Activated CD8-positive, alpha-beta T cell treated with anti-CD3 and anti-CD28 coated beads, Interleukin-2, amount 10 ng/mL, durations not matched to agents 7 days and 5 days (primary cell): ENCODE data around the gene CDR2. TPM values are rescaled to one million over a fixed set of nuclear protein-coding genes. Genes with fewer than 3 reads are reported as not detected.

ENCODE experiments used
- ATAC-seq: fragments of 150-1000 bp; cut with Tn5 transposase; one replicate; pipeline ENCODE4 v1.10.0; 2021; ENCODE audit warnings: moderate library complexity
- CTCF ChIA-PET: fragments of 350-600 bp; sonication (Branson Sonifier 250); formaldehyde crosslinking; loops from one replicate; lab custom pipeline; 2021; ENCODE audit warnings: antibody characterized with exemption; lab: Charles Lee
- POLR2A ChIA-PET: fragments of 350-600 bp; sonication (Branson Sonifier 250); formaldehyde crosslinking; loops from one replicate; lab custom pipeline; 2021; ENCODE audit warnings: antibody characterized with exemption; lab: Charles Lee
- DNase-seq: peaks from one replicate; pipeline ENCODE4 v3.0.0-alpha.2; 2020
- H3K27ac Mint-ChIP-seq: one replicate; pipeline ENCODE4 v1.8.0; 2021; ENCODE audit warnings: mild to moderate bottlenecking, mixed read lengths
- H3K27me3 Mint-ChIP-seq: one replicate; pipeline ENCODE4 v1.8.0; 2021; ENCODE audit warnings: low read depth, mixed read lengths
- H3K36me3 Mint-ChIP-seq: one replicate; pipeline ENCODE4 v1.8.0; 2021; ENCODE audit warnings: low read depth, mixed read lengths
- H3K4me1 Mint-ChIP-seq: one replicate; pipeline ENCODE4 v1.8.0; 2021; ENCODE audit warnings: low read depth, mixed read lengths
- H3K4me3 Mint-ChIP-seq: one replicate; pipeline ENCODE4 v1.8.0; 2021; ENCODE audit warnings: mild to moderate bottlenecking, mixed read lengths
- H3K9me3 Mint-ChIP-seq: one replicate; pipeline ENCODE4 v1.8.0; 2022; ENCODE audit warnings: mixed read lengths; ENCODE audit not compliant: insufficient read depth
- total RNA-seq, 2 experiments: library from RNA; stranded (reverse); gene quantifications; one replicate each; pipeline ENCODE4 v1.2.3, GENCODE V29; 2021

CDR2 gene
- total RNA-seq, 2 experiments from 2014 or later, result 39.1 to 44.6 TPM

- ATAC-seq, result no peak
- peaks cover 61% of the 10 kb centered on the region for H3K36me3 Mint-ChIP-seq
- POLR2A ChIA-PET, result interaction anchor here (0.6 to 1.6 kb wide), 3 partner anchors 12 to 164 kb away, joined by 3 to 5 read pairs (median 4); no protein-coding TSS in a partner anchor
- no peak for DNase-seq
- H3K9me3 Mint-ChIP-seq, result peaks cover 2% of the 10 kb centered on the region
- no peaks in the 10 kb centered on the region for H3K27me3 Mint-ChIP-seq
- H3K4me3 Mint-ChIP-seq, result no peak overlapping the region
- H3K4me1 Mint-ChIP-seq, result peaks cover 66% of the 10 kb centered on the region
- peak overlapping the region; percentile 49 for H3K27ac Mint-ChIP-seq
- CTCF ChIA-PET, result interaction anchor here (1.0 to 1.8 kb wide), 4 partner anchors 9 to 40 kb away, joined by 3 to 9 read pairs (median 4); no protein-coding TSS in a partner anchor
Observed at GRCh38 chr16:22360963-22361659, 13.3 kb downstream of the CDR2 start.

DNA sequence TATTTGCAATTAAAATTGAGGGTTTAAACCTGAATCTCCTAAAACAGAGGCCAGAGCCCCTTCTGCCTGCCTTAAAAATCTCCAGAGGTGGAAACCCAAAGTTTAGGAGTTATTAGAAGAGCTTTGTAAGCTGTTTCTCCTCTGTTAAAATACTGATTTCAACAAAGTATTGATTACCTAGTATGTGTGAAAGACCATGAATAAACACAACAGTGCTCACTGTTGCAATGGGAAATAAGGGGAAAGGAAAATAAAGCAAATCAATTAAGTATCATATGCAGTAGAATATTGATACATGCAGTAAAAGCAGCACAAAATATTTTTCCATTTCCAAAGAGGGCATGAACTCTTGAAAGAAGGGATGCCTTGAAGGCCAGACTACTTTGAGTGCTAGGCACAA is 14.7 kb downstream of the CDR2 start:
- ChIA-PET CTCF (interaction anchor here (0.7 to 1.3 kb wide), 3 partner anchors 10 to 14 kb away, joined by 3 to 6 read pairs (median 4); no protein-coding TSS in a partner anchor), POLR2A (interaction anchor here (7.7 kb wide), 1 partner anchor 14 kb away, joined by 158 read pairs; the partner anchor contains the start of gene CDR2)
- Mint-ChIP-seq H3K4me1 (peaks cover 66% of the 10 kb centered on the region), H3K4me3 (no peak overlapping the region), H3K9me3 (no peaks in the 10 kb centered on the region), H3K27ac (peak overlapping the region; percentile 43), H3K36me3 (peaks cover 59% of the 10 kb centered on the region), H3K27me3 (no peaks in the 10 kb centered on the region)
- DNase-seq (no peak), ATAC-seq (no peak)

- Mint-ChIP-seq H3K4me3 (peak overlapping the region; percentile 4), H3K27ac (peak overlapping the region; percentile 84), H3K4me1 (peaks cover 75% of the 10 kb centered on the region), H3K27me3 (no peaks in the 10 kb centered on the region), H3K36me3 (peaks cover 47% of the 10 kb centered on the region), H3K9me3 (no peaks in the 10 kb centered on the region)
- ATAC-seq (peak; percentile 76), DNase-seq (peak; percentile 35)
- CTCF ChIA-PET, result interaction anchor here (0.6 to 2.0 kb wide), 8 partner anchors 12 to 1484 kb away, joined by 3 to 11 read pairs (median 6); no protein-coding TSS in a partner anchor
- POLR2A ChIA-PET, result interaction anchor here (1.5 to 7.7 kb wide), 4 partner anchors 8 to 30 kb away, joined by 6 to 158 read pairs (median 16); partner anchors contain the start of gene CDR2
Observed at GRCh38 chr16:22358000-22358399, 16.4 kb downstream of the CDR2 start.

DNA sequence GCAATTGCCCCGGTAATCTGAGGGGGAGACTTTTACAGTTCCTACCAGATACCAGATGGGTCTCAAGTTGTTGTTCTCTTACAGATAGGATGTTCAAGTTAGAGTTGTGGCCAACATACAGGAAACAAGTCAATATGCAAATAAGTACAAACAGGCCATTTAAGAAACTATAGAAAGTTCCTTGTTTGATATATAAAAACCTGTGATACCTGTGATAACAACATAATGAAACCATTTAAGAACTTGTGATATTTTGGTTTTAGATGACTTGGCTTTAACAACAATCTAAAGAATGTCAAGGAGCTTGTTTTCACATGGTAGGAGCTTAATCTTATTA is 16.8 kb downstream of the CDR2 start:
- H3K27ac Mint-ChIP-seq, result peak overlapping the region; percentile 84
- DNase-seq (no peak), ATAC-seq (peak; percentile 77)
- CTCF ChIA-PET, result interaction anchor here (0.6 to 2.0 kb wide), 8 partner anchors 11 to 1483 kb away, joined by 3 to 11 read pairs (median 6); no protein-coding TSS in a partner anchor
- H3K36me3 Mint-ChIP-seq, result peaks cover 45% of the 10 kb centered on the region
- POLR2A ChIA-PET, result interaction anchor here (0.7 to 7.7 kb wide), 5 partner anchors 9 to 36 kb away, joined by 3 to 158 read pairs (median 6); partner anchors contain the start of gene CDR2
- H3K27me3 Mint-ChIP-seq, result no peaks in the 10 kb centered on the region
- peaks cover 74% of the 10 kb centered on the region for H3K4me1 Mint-ChIP-seq
- no peaks in the 10 kb centered on the region for H3K9me3 Mint-ChIP-seq
- peak overlapping the region; percentile 62 for H3K4me3 Mint-ChIP-seq

DNA sequence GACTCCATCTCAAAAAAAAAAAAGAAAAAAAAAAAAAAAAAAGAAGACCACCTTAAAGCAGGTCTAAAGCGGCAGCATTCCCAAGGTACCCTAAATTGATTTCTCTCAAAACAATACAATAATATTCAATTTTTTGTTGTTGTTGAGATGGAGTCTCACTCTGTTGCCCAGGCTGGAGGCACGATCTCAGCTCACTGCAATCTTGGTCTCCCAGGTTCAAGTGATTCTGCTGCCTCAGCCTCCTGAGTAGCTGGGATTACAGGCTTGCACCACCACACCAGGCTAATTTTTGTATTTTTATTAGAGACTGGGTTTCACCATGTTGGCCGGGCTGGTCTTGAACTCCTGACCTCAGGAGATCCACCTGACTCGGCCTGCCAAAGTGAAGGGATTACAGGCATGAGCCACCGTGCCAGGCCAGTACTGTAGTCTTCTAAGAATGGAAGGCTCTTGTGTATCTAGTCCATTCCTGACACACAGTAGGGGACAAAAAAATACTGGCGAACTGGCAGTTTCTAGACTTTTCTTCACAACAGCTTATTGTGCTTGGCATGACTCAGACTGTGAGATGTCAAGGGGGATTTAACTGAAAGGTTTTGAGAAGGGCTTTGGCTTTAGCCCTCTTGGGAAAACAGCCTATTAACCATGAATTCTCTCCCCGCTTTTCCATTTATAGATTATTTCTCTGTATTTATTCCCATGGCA is 17.3 kb downstream of the CDR2 start:
- ChIA-PET POLR2A (interaction anchor here (0.6 to 7.7 kb wide), 6 partner anchors 9 to 1154 kb away, joined by 3 to 158 read pairs (median 6); partner anchors contain the start of gene CDR2), CTCF (interaction anchor here (0.6 to 2.0 kb wide), 7 partner anchors 11 to 1483 kb away, joined by 3 to 11 read pairs (median 6); no protein-coding TSS in a partner anchor)
- DNase-seq (no peak), ATAC-seq (peak; percentile 40)
- peaks cover 46% of the 10 kb centered on the region for H3K36me3 Mint-ChIP-seq
- H3K27me3 Mint-ChIP-seq, result no peaks in the 10 kb centered on the region
- peak overlapping the region; percentile 84 for H3K27ac Mint-ChIP-seq
- no peaks in the 10 kb centered on the region for H3K9me3 Mint-ChIP-seq
- H3K4me1 Mint-ChIP-seq, result peaks cover 71% of the 10 kb centered on the region
- H3K4me3 Mint-ChIP-seq, result peak overlapping the region; percentile 62

GRCh38 chr16:22355487-22355908 is 18.9 kb downstream of the CDR2 start:
- Mint-ChIP-seq H3K4me3 (no peak overlapping the region), H3K36me3 (peaks cover 52% of the 10 kb centered on the region), H3K27me3 (no peaks in the 10 kb centered on the region), H3K9me3 (no peaks in the 10 kb centered on the region), H3K27ac (peak overlapping the region; percentile 82), H3K4me1 (peaks cover 64% of the 10 kb centered on the region)
- DNase-seq, result no peak
- CTCF ChIA-PET, result interaction anchor here (0.5 to 2.1 kb wide), 5 partner anchors 10 to 55 kb away, joined by 3 to 7 read pairs (median 5); no protein-coding TSS in a partner anchor
- POLR2A ChIA-PET, result interaction anchor here (5.8 to 7.7 kb wide), 2 partner anchors 14 to 19 kb away, joined by 25 to 158 read pairs; partner anchors contain the start of gene CDR2
- no peak for ATAC-seq

- H3K4me3 Mint-ChIP-seq, result no peak overlapping the region
Observed at GRCh38 chr16:22353933-22354541, 20.4 kb downstream of the CDR2 start.

DNA sequence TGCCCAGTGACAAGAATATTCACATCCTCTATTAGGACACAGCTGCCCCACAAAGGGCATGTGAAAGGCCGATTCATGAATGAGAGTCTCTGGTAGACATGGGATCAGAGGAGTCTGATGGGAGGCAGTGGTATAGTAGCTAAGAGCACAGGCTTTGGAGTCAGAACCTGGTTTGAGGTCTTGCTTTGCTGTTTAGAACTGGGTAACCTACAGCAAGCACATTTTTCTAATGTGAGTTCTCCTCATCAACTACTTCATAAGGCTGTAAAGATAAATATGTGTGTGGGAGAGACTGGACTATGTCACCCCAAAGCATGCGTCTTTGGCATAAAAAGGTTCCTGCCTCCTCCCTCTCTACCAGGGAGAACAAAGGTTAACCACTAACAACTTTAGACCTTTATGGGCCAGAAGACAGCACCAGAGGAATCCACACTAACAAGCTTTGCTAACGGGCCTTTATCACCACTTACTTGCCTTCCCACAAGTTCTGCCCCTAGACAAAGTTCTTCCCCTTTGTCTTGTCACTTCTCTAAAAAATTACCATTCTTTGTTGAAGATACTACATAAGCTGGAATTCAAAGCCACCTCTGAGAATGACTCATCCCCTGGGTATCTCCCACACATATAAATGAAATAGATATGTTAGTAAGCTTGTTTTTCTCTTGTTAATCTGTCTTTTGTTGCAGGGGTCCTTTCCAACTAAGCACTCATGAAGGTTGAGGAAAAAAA is 21.1 kb downstream of the CDR2 start:
- Mint-ChIP-seq H3K4me1 (peaks cover 49% of the 10 kb centered on the region), H3K27ac (peak overlapping the region; percentile 75), H3K9me3 (no peaks in the 10 kb centered on the region), H3K36me3 (peaks cover 59% of the 10 kb centered on the region), H3K27me3 (no peaks in the 10 kb centered on the region), H3K4me3 (no peak overlapping the region)
- ChIA-PET POLR2A (interaction anchor here (0.6 to 7.7 kb wide), 4 partner anchors 14 to 21 kb away, joined by 3 to 158 read pairs (median 14); partner anchors contain the start of gene CDR2), CTCF (interaction anchor here (1.0 to 2.3 kb wide), 8 partner anchors 10 to 32 kb away, joined by 3 to 18 read pairs (median 4); no protein-coding TSS in a partner anchor)
- ATAC-seq (peak; percentile 34), DNase-seq (no peak)

More at GRCh38 chr16:22353933-22354541, 20.4 kb downstream of the CDR2 start:
- ChIA-PET CTCF (interaction anchor here (1.0 to 2.3 kb wide), 8 partner anchors 9 to 54 kb away, joined by 3 to 18 read pairs (median 6); no protein-coding TSS in a partner anchor), POLR2A (interaction anchor here (0.6 to 7.7 kb wide), 4 partner anchors 13 to 55 kb away, joined by 3 to 158 read pairs (median 14); partner anchors contain the start of gene CDR2)
- H3K27ac Mint-ChIP-seq, result peak overlapping the region; percentile 75
- H3K36me3 Mint-ChIP-seq, result peaks cover 53% of the 10 kb centered on the region
- ATAC-seq (no peak), DNase-seq (no peak)
- no peaks in the 10 kb centered on the region for H3K27me3 Mint-ChIP-seq
- no peaks in the 10 kb centered on the region for H3K9me3 Mint-ChIP-seq
- peaks cover 55% of the 10 kb centered on the region for H3K4me1 Mint-ChIP-seq

DNA sequence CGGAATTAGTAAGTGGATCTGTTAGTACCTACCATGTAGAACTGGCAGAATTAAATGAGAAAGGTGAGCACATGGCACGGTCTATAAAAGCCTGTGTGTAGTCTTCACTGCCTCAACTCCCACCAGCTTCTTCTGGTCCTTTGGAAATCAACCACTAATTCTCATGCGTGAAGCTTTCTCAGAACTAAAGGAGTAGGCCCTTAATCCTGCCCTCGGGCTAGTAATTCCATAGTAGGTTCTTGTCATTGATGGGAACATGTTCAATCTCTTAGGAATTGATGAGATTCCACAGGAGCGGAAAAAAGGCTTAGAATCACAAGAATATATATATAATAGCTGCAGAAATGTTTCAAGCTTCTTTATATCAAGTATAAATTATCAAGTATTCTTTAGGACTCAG is 21.7 kb downstream of the CDR2 start:
- Mint-ChIP-seq H3K4me1 (peaks cover 43% of the 10 kb centered on the region), H3K4me3 (no peak overlapping the region), H3K9me3 (no peaks in the 10 kb centered on the region), H3K36me3 (peaks cover 58% of the 10 kb centered on the region), H3K27me3 (no peaks in the 10 kb centered on the region), H3K27ac (no peak overlapping the region)
- DNase-seq, result no peak
- ChIA-PET POLR2A (interaction anchor here (1.2 to 7.7 kb wide), 2 partner anchors 18 to 21 kb away, joined by 4 to 158 read pairs; partner anchors contain the start of gene CDR2), CTCF (interaction anchor here (1.0 to 2.3 kb wide), 5 partner anchors 18 to 32 kb away, joined by 3 to 18 read pairs (median 7); no protein-coding TSS in a partner anchor)
- ATAC-seq, result no peak

DNA sequence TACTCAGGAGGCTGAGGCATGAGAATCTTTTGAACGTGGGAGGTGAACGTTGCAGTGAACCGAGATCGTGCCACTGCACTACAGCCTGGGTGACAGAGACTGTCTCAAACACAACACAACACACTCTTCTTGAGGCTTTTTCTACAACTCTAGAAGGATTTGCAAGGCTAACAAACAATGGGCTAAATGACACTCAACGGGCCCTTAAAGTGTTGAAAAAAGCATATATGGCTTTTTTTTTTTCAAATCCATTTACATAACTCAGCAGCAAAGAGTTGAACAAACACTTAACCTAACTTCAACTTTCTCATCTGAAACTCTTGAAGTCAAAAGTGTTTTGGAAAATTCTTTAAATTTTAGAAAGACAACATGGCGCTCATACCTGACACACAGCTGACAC is 22.3 kb downstream of the CDR2 start:
- Mint-ChIP-seq H3K4me3 (no peak overlapping the region), H3K9me3 (no peaks in the 10 kb centered on the region), H3K27ac (no peak overlapping the region), H3K36me3 (peaks cover 61% of the 10 kb centered on the region), H3K4me1 (peaks cover 37% of the 10 kb centered on the region), H3K27me3 (no peaks in the 10 kb centered on the region)
- DNase-seq (no peak), ATAC-seq (no peak)
- POLR2A ChIA-PET, result interaction anchor here (7.7 kb wide), 1 partner anchor 22 kb away, joined by 158 read pairs; the partner anchor contains the start of gene CDR2
- CTCF ChIA-PET, result interaction anchor here (2.0 to 2.3 kb wide), 2 partner anchors 18 to 21 kb away, joined by 7 to 18 read pairs; no protein-coding TSS in a partner anchor
